HG02678 (cell line): Measurements from ENCODE around the gene TBX2.
A peak's percentile ranks its signal among the peaks of the same experiment; 100 is the strongest.

Experiments
- ATAC-seq: cut with Tn5 transposase; IDR thresholded peaks from one replicate; pipeline ENCODE4 v1.9.1; 2021; ENCODE audit warnings: mild to moderate bottlenecking, moderate library complexity; ENCODE audit not compliant: unreplicated experiment

Gene TBX2

DNA sequence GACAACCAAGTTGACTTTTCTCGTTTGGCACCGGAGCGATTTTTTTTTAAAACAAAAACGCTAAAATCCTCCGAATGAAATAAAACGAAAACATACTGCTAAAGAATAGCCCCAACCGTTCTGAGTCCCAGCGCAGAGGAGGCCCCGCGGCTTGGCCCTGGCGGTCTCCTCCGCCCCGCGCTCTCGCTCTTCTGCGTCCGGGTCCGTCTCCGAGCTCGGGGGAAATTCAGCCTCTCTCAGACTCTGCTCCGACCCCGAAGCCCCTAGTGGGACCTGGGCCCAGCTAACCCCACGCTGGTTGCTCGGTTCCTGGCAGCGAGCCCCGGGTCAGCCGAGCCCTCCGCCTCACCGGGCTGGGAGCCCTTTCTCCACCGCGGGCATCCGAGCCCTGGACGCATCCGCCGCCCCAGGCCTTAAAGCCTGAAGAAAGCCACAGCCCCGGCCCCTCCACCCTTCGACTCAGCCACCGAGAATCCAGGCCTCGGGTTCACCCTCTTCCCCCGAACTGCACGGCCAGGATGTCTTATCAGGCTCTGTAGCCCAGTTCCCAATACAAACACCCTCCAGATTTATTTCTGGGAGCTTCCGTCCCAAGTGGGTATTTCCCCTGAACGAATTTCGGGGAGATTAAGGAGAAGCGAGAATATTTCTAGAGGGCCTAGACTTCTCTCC lies 1.2 kb downstream of the TBX2 start:
- ATAC-seq, result no peak

DNA sequence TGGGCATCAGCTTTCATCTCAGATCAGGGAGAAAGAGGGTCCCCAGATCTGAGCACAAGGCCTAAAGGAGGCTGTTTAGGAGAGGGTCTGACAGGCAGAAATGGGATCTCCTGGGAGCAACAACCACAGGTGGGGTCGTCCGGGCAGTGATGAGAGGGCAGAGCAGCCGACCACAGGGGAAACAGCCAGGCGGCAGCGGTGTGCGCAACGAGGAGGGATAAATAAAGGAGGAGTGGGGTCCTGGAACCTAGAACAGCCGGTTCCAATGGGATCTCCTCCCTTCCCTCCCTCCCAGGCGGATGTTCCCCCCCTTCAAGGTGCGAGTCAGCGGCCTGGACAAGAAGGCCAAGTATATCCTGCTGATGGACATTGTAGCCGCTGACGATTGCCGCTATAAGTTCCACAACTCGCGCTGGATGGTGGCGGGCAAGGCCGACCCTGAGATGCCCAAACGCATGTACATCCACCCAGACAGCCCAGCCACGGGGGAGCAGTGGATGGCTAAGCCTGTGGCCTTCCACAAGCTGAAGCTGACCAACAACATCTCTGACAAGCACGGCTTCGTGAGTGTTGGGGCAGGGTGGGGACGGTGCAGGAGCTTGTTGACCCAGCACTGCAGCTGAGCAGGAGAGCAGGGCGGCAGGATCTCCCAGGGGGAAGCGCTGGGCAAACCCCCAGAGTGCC lies 1.9 kb downstream of the TBX2 start:
- ATAC-seq, result no peak

DNA sequence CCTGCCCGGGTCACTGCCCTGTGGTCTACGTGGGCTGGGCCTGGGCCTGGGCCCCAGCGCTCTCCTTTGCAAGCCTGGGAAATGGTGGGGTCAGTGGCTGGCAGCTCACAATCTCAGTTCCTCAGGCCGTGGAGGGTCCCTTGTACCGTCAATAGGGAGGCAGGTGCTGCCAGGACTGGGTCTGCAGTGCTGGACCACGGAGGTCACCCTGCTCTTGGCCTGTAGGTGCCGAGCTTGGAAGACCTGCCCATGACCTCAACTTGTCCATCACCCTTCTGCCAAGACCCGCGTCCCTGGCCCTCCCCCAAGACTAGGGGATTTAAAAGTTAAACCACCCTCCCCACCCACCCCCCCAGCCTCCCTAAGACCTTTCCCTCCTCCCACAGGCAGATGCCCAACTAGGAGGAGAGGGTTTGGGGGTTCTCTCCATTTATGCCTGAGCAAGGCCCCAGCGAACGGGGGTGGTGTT lies 2.5 kb downstream of the TBX2 start:
- ATAC-seq, result no peak

DNA sequence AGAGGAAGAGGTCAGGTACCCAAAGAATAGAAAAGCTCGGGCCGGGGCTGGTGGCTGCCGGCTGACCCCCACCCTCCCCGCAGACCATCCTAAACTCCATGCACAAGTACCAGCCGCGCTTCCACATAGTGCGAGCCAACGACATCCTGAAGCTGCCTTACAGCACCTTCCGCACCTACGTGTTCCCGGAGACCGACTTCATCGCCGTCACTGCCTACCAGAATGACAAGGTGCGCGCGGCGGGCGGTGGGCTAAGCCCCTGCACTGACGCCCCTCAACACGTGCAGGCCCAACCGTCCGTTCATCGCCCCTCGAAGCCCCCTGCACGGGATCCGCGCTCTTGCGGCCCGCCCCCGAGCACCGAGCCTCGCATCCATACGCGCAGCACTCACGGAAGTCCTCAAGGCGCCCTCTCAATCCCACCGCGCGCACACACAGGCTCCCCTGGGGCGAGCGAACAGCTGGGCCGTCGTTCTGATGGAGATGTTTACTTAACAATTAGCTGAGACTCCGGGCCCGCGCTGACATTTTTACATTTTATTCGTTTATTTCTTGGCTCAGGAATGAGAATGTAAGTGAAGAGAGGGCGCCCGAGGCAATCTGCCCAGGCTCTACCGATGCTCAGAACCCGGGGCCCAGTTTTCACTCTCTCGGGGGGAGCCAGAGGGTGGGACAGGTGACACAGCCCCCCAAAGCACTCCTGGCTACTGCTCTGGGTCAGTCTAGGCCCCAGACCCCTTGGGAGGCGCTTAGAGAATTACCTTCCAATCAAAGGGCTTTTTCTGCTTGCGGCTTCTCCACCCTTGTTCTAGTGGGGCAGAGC lies 3.5 kb downstream of the TBX2 start:
- no peak for ATAC-seq

DNA sequence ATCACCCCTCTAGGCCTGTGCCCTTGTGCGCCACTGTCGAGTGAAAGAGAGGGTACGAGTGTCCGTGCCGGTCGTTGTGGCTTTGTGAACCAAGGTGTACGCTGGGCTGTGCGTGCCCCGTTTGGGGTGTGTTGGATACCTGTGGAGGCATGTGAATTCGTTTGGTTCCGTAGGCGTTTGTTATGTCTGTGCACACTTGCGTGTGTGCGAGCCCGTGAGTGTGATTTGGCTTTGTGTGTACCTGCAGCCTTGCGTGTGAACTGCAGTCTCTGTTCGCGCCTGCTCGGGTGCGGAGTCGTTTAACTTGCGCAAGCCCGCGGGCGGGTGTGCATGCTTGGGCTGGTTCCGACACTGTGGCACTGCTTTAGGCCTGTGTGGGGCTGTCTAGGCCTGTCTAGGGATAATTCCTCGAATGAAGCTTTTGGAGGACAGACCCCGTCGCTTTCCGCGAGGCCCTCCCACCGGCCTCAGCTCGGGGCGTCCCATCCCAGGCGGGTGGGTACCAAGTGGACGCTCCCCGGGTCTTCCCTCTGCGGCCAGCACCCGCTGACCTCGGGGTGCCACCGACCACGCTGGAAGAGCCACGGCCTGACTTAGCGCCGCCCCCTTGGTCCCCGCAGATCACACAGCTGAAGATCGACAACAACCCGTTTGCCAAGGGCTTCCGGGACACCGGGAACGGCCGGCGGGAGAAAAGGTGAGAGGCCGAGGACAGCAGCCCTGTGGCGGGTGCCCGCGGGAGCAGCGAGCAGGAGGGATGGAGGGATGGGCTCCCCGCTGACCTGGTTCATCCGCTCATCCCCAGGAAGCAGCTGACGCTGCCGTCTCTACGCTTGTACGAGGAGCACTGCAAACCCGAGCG lies 4.4 kb downstream of the TBX2 start:
- no peak for ATAC-seq

DNA sequence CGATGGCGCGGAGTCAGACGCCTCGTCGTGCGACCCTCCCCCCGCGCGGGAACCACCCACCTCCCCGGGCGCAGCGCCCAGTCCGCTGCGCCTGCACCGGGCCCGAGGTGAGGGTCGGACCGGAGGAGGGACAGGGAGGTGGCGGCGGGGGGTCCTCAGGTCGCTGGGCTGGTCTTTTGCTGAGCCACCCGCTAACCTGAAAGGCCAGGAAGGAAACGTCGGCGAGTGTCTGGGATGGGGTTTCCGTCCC lies 4.9 kb downstream of the TBX2 start:
- ATAC-seq, result no peak

DNA sequence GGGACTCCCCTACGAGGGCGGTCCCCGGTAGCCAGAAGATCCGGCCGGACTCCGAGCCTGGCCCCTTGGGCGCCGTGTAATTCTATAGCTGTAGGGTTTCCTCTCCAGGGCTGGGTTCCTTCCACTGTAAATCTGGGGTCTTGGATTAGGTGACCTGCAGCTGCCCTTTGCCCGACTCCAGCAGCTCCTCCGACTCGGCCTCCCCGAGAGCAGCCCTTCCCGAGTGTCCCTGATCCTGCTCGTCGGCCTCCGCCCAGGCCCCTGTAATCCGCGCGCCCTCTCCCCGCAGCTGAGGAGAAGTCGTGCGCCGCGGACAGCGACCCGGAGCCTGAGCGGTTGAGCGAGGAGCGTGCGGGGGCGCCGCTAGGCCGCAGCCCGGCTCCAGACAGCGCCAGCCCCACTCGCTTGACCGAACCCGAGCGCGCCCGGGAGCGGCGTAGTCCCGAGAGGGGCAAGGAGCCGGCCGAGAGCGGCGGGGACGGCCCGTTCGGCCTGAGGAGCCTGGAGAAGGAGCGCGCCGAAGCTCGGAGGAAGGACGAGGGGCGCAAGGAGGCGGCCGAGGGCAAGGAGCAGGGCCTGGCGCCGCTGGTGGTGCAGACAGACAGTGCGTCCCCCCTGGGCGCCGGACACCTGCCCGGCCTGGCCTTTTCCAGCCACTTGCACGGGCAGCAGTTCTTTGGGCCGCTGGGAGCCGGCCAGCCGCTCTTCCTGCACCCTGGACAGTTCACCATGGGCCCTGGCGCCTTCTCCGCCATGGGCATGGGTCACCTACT lies 5.5 kb downstream of the TBX2 start:
- no peak for ATAC-seq

DNA sequence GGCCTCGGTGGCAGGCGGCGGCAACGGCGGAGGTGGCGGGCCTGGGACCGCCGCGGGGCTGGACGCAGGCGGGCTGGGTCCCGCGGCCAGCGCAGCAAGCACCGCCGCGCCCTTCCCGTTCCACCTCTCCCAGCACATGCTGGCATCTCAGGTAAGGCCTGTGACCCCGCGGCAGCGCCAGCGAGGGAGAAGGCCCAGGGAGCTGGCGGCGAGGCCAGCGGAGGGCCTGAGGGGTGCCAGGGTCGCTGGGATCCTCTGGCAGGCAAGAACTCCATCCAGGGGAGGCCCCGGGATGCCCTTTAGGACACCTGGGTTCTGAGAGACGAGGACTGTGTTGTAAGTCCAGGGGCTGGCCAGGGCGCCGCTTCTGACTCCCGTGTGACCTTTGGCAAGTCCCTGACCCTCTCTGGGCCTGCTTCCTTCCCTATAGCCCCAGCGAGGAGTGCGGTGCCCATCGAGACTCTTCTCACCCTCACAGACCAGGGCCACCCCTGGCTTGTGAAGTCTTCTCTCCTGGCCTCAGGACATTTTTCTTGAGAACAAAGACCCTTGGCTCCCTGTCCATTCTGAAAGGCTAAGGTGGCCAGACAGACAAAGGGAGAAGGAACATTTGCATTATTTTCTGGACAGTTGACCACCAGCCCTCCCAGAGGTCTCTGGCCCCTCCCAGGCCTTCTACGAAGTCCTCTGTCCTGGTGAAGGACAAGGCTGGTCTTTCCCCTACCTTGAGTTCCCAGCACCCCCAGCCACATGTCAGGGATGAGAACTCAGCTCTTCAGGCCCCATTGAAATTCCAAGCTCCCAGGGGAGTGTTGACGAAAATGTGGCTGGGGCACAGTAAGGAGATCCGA lies 6.3 kb downstream of the TBX2 start:
- ATAC-seq, result no peak

DNA sequence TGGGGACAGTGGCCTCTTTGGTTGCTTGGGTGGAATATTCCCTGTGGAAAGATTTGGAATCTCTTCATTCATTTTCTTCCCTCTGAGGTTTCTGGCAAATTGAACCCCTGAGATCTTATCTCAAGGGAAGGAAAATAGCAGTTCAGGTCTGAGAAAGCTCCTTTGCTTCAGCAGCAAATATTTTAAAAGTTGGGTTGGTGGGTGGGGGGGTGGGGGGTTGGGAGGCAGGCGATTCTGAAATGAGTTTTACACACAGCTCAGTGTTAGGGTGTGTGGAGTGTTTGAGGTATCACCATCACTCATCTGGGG lies 6.8 kb downstream of the TBX2 start:
- no peak for ATAC-seq

DNA sequence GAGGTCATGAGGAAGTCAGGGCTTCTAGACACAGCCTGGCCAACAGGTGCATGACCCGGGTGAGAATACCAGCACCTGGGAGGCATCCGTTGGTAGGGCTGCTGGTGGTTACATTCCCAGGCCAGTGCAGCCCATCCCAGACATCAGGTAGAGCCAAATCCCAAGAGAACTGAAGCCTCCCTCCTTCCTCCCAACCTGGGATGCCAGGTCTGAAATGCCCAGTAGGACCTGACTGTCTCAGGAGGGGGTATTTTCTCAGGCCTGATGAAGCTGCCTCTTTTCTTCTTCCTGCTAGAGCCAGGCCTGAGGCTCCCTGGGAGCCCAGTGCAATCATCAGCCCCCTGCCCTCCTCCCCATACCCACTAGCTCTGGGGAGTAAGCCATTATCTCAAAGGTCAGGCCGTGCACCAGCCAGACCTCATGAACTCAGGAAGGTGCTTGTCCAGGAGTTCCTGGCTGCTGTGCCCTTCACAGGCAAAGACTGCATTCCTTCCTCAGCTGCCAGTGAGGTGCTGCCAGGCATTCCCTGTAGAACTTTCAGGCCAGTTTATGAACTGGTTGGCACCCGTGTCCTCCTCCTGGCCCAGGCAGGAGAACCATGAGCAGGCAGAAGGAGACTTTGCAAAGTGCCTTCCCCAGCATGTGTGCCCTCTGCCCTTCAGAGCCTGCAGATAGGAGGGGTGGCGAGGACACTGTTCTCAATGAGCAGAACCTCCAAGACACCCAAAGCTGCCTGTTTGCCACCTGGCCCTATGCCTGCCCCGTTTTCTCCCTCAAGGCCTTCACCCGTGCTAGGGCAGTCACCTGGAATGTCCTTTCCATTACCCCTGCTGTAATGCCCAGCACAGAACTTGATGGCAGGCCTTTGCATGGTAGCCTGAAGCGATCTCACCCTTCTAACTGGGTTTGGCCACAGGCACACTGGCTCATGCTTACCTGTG lies 7.6 kb downstream of the TBX2 start:
- no peak for ATAC-seq

DNA sequence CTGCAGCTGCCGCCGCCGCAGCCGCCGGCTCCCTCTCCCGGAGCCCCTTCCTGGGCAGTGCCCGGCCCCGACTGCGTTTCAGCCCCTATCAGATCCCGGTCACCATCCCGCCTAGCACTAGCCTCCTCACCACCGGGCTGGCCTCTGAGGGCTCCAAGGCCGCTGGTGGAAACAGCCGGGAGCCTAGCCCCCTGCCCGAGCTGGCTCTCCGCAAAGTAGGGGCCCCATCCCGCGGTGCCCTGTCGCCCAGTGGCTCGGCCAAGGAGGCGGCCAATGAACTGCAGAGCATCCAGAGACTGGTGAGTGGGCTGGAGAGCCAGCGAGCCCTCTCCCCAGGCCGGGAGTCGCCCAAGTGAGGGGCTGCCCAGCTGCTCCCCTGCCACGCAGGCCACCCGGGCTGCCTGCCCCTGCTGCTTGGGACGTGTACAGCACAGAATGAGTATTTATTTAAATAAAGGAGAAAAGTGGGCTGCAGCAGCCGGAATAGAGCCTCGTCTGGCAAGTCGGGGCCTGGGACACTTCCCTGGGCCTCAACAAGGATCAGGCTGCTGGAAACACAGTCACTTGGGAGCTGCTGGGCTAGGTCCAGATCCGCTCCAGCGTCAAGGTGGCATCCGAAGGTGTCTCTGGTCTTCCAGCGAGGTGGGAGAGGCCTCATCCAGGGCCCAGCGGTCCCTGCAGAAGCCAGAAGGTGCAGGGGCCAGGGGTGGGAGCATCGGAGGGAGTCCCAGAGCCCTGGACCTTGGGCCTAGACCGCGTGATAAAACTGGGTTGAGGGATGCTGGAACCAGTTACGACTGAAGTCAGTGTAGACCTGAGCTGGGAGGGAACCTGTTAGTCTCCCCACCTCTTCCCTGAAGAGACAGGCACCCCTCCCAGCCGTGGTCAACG lies 8.8 kb downstream of the TBX2 start:
- no peak for ATAC-seq

DNA sequence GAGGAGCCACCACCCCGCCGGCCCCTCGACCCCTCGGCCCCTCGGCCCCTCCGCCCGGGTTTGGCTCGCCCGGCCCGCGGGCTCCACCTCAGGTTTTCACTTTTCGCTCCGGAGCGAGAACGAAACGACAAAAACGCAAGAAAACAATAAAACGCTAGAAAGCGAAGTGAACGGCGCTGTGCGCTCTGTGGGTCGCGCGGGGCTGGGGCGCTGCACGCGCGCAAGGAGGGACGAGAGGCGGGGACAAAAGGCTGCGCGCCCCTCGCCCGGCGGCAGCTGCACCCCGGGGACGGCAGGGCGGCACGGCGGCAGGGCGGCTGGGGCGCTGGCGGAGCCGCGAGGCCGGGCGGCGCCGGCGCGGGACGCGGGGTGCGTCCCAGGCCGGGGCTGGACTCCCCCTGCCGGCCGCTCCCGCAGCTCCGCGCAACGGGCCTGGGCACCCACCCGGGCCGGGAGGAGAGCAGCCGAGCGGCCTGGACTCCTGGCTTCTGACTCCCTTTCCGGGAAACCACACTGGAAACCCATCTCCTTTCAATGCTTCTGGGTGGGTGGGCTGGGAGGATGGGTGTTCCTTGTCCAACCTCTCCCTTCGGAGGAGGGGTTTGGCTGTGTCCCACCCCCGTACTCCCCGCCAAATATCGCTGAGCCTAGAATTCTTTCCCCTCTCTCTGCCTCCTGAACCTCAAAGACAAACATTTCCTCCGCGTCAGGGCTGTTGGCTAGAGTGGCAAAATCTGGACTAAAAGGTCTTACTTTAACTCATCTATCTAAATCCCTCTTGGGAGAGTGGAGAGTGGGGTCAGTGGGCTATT lies 9.9 kb downstream of the TBX2 start:
- no peak for ATAC-seq

DNA sequence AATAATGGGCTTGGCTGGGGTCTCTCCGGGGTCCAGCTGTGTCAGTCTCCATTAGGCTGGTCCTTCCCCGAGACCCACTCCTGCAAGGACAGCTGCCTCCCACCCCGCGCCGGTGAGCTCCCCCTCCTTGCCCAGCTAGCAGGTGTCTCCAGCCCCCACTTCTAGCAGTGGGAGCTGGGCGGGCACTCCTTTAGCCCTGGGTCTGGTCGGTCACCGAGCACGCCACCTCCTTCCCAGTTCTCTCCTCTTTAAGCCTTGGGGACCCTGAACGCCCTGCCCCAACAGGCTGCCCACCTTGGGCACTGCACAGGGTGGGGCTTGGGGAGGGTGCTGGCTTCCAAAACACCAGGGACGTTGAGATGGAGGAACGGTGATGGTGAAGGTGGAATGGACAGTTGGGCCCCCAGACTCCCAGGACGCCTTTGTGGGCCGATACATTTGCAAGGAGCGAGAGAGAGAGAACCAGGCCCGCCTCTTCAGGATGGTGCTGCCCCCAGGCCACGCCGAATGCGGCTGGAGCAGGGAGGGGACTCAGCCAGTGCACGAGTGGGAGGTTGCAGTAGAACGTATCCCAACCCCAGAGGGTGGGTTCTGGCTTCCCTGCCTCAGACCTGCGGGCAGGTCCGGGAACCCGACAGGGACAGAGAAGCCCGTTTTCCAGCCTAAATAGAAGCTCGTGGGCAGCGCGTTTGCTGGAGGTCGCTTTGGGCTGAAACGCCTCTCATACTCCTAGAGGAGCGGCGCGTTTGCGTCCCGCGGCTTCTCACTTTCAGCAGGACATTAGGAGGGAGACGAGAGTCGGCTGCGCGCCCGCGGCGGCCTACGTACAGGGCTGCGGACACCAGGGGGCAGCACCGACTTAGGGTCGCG lies 10.7 kb downstream of the TBX2 start:
- no peak for ATAC-seq

DNA sequence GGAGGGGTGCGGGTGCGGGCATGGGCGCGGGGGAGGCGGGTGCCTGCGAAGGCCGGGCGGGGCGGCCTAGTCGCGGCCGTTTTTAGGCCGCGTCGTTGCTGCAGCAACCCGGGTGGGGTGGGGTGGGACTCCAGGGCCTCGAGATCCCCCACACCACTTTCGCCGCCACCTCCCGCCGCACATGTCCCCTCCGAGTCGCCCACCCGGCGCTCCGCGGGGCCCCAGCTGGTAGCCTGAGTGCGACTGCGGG lies 11.3 kb downstream of the TBX2 start:
- no peak for ATAC-seq

DNA sequence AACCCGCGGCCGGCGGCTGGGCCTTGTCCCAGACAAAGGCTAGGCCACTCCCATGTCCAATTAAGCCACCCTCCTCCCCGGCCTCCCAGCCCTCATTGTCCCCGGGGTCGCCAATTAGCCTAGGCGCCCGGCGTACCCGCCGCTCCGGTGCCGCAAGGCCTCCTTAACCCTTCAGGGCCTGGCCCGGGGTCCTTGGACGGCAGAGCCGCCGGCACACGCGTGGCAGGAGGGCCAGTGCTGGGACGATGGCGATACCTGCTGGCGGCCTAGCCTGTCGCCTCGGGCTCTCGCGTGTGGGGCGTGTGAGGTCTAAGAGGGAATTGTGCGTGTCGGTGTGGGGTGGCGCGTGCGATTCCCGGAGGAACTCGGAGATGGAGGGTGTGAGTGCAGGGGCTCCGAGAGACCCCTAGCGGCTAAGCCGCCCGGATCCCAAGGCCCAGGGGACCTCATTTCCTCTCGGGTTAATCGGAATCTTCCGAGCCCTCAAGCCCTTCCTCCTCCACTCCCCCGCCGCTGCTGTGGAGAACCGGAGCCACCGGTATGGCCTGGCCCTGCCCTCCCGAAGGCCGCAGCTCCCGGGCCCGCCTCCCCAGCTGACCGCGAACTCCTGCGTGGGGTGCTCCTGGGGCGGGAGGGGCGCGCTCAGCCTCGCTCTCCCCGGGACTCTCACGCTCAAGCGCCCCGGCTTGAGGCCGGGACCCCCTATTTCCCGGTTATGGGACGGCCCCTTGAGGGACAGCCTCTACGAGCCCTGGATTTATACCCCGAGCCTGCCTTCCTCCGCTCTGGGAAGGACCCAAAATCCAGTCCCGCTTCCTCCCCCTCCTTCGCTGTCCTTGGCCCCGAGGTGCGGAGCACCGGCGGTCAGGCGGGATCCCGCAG lies 11.9 kb downstream of the TBX2 start:
- peak; percentile 11 for ATAC-seq
